Sigmoid colon (tissue), 7 donors: ENCODE data around the gene PDZD11. TPM values are rescaled to one million over a fixed set of nuclear protein-coding genes. Genes with fewer than 3 reads are reported as not detected.

Experiments
- DNase-seq: peaks from one replicate; pipeline ENCODE4 v3.0.0-alpha.2; 2019
- H3K27ac ChIP-seq, 4 donors: fragments of 200-600 bp; sonication (generic); one replicate each; pipeline ENCODE4 v1.5.1; 2016 to 2019; ENCODE audit warnings: mild to moderate bottlenecking in 1 of 4
- H3K27me3 ChIP-seq, 3 donors: fragments of 200-600 bp; sonication (generic); one replicate each; pipeline ENCODE4 v1.5.1; 2019; ENCODE audit warnings: mild to moderate bottlenecking in 1 of 3
- H3K36me3 ChIP-seq, 4 donors: fragments of 200-600 bp; sonication (generic); one replicate each; pipeline ENCODE4 v1.5.1; 2016 to 2019
- H3K4me1 ChIP-seq, 4 donors: fragments of 200-600 bp; sonication (generic); one replicate each; pipeline ENCODE4 v1.5.1; 2017 to 2019
- H3K4me3 ChIP-seq, 4 donors: fragments of 200-600 bp; sonication (generic); one replicate each; pipeline ENCODE4 v1.5.1; 2017 to 2019; ENCODE audit warnings: mild to moderate bottlenecking in 2 of 4, moderate library complexity in 1 of 4
- H3K9me3 ChIP-seq, 4 donors: fragments of 200-600 bp in 3 of 4; sonication (generic) in 3 of 4; one replicate each; pipeline versions ENCODE4 v1.5.1 to v1.6.1; 2013 to 2019
- CTCF ChIP-seq, 4 experiments: fragments of 450-650 bp in 3 of 4; fragments of 200-600 bp in 1 of 4; IDR thresholded peaks; one replicate each; pipeline ENCODE4 v1.5.1; 2016 to 2019; ENCODE audit warnings: antibody characterized with exemption in 4 of 4, mild to moderate bottlenecking in 3 of 4, moderate library complexity in 2 of 4
- EP300 ChIP-seq, 4 donors: sonication (generic); formaldehyde crosslinking; IDR thresholded peaks; one replicate each; pipeline ENCODE4 v1.6.1; 2017; ENCODE audit warnings: antibody characterized with exemption in 4 of 4
- POLR2A ChIP-seq, 2 donors: fragments of 450-650 bp; IDR thresholded peaks; one replicate each; pipeline ENCODE4 v1.6.1; 2016; ENCODE audit warnings: antibody characterized with exemption in 2 of 2, mild to moderate bottlenecking in 2 of 2, moderate library complexity in 2 of 2
- POLR2AphosphoS5 ChIP-seq, 4 donors: sonication (generic); formaldehyde crosslinking; IDR thresholded peaks; one replicate each; pipeline ENCODE4 v1.6.1; 2017; ENCODE audit warnings: antibody characterized with exemption in 4 of 4
- WGBS, 2 donors: extraction: QIAGEN DNeasy Blood & Tissue Kit; methylation state at CpG; one replicate each; pipeline ENCODE4 v1.1.7; 2013; 5-methylcytosine and 5-hydroxymethylcytosine counted together
- intact Hi-C: fragments of 100-400 bp; cut with DNase I; formaldehyde crosslinking; loops from one replicate; pipeline ENCODE4 v1.15.1; 2023
- polyA plus RNA-seq, 3 donors: library from polyadenylated mRNA; stranded (reverse); fragments of 200-250 nt; gene quantifications; one replicate each; pipeline ENCODE4 v1.2.3, GENCODE V29; 2013
- total RNA-seq, 4 donors: library from RNA; depleted of rRNA; stranded (reverse); fragments of >200 nt; gene quantifications; one replicate each; pipeline ENCODE4 v1.1.0, GENCODE V29; 2016
- donor health status: healthy with polysubstance abuse.
- donor health status: Bipolar disorder and iron deficiency.
- donor health status: healthy.

Gene PDZD11
- total and polyA plus RNA-seq, 7 donors, result 21.2 to 115 (median 32.8) TPM

- Histone ChIP-seq H3K27ac (no peak overlapping the region), H3K4me3 (no peak overlapping the region), H3K27me3 (no peaks in the 10 kb centered on the region), H3K4me1 (no peaks in the 10 kb centered on the region), H3K36me3 (no peaks in the 10 kb centered on the region), H3K9me3 (no peaks in the 10 kb centered on the region)
- no peak for TF ChIP-seq POLR2AphosphoS5 (IDR thresholded peaks at IDR 0.05)
- TF ChIP-seq POLR2A (IDR thresholded peaks at IDR 0.05), result no peak
- TF ChIP-seq CTCF (IDR thresholded peaks at IDR 0.05), result no peak
- TF ChIP-seq EP300 (IDR thresholded peaks at IDR 0.05), result no peak
- no peak for DNase-seq
- 88 to 99% methylated on average over 2 of the region's 2 CpGs for WGBS, 2 donors
- intact Hi-C loops, result no loop called here
Measured at GRCh38 chrX:70255452-70255851, 34.3 kb downstream of the PDZD11 start.

GRCh38 chrX:70254909-70255308, 34.8 kb downstream of the PDZD11 start:
- intact Hi-C loops, result no loop called here
- no peak for TF ChIP-seq POLR2A (IDR thresholded peaks at IDR 0.05)
- no peak for TF ChIP-seq EP300 (IDR thresholded peaks at IDR 0.05)
- TF ChIP-seq POLR2AphosphoS5 (IDR thresholded peaks at IDR 0.05), result no peak
- no peak for TF ChIP-seq CTCF (IDR thresholded peaks at IDR 0.05)

GRCh38 chrX:70254063-70254400, 35.7 kb downstream of the PDZD11 start:
- 84 to 93% methylated on average over 1 of the region's 1 CpG for WGBS, 2 donors
- no peak for TF ChIP-seq CTCF (IDR thresholded peaks at IDR 0.05)
- TF ChIP-seq EP300 (IDR thresholded peaks at IDR 0.05), result no peak
- no peak for TF ChIP-seq POLR2AphosphoS5 (IDR thresholded peaks at IDR 0.05)
- TF ChIP-seq POLR2A (IDR thresholded peaks at IDR 0.05), result no peak
- DNase-seq, result no peak
- no peaks in the 10 kb centered on the region for H3K4me1 ChIP-seq
- no peaks in the 10 kb centered on the region for H3K27me3 ChIP-seq
- no peaks in the 10 kb centered on the region for H3K9me3 ChIP-seq
- H3K27ac ChIP-seq, result no peak overlapping the region
- no peak overlapping the region for H3K4me3 ChIP-seq
- intact Hi-C loops, result no loop called here
- no peaks in the 10 kb centered on the region for H3K36me3 ChIP-seq

More at GRCh38 chrX:70254909-70255308, 34.8 kb downstream of the PDZD11 start:
- Histone ChIP-seq H3K27me3 (no peaks in the 10 kb centered on the region), H3K27ac (no peak overlapping the region), H3K36me3 (no peaks in the 10 kb centered on the region), H3K4me3 (no peak overlapping the region), H3K9me3 (no peaks in the 10 kb centered on the region), H3K4me1 (no peaks in the 10 kb centered on the region)
- WGBS, 2 donors, result 91 to 92% methylated on average over 3 of the region's 3 CpGs
- no peak for DNase-seq

- Histone ChIP-seq H3K9me3 (no peaks in the 10 kb centered on the region), H3K27ac (no peak overlapping the region), H3K4me1 (no peaks in the 10 kb centered on the region), H3K27me3 (no peaks in the 10 kb centered on the region), H3K36me3 (no peaks in the 10 kb centered on the region), H3K4me3 (no peak overlapping the region)
- TF ChIP-seq POLR2A (IDR thresholded peaks at IDR 0.05) (no peak), EP300 (IDR thresholded peaks at IDR 0.05) (no peak), POLR2AphosphoS5 (IDR thresholded peaks at IDR 0.05) (no peak), CTCF (IDR thresholded peaks at IDR 0.05) (no peak)
- intact Hi-C loops, result no loop called here
- 85 to 87% methylated on average over 3 of the region's 3 CpGs for WGBS, 2 donors
- no peak for DNase-seq
Measured at GRCh38 chrX:70253377-70254062, 36.2 kb downstream of the PDZD11 start.

GRCh38 chrX:70252491-70252890, 37.2 kb downstream of the PDZD11 start:
- DNase-seq, result no peak
- H3K9me3 ChIP-seq, result no peaks in the 10 kb centered on the region
- TF ChIP-seq POLR2A (IDR thresholded peaks at IDR 0.05) (no peak), POLR2AphosphoS5 (IDR thresholded peaks at IDR 0.05) (no peak), EP300 (IDR thresholded peaks at IDR 0.05) (no peak), CTCF (IDR thresholded peaks at IDR 0.05) (no peak)
- H3K27me3 ChIP-seq, result no peaks in the 10 kb centered on the region
- H3K4me1 ChIP-seq, result no peaks in the 10 kb centered on the region
- no peak overlapping the region for H3K27ac ChIP-seq
- H3K36me3 ChIP-seq, result no peaks in the 10 kb centered on the region
- intact Hi-C loops, result no loop called here
- WGBS, 2 donors, result 76 to 82% methylated on average over 2 of the region's 2 CpGs
- no peak overlapping the region for H3K4me3 ChIP-seq
